Cortex of kidney (tissue), 1 donor: ENCODE data around the gene METTL1.

Source experiments
- DNase-seq: peaks from one replicate; lab custom pipeline; 2025; lab: John Stamatoyannopoulos, UW

METTL1 gene

GRCh38 chr12:57753756-57754337 lies 18.1 kb downstream of the METTL1 start:
- no peak for DNase-seq

- no peak for DNase-seq
These were observed 19.3 kb downstream of the METTL1 start for GRCh38 chr12:57752668-57753000.

GRCh38 chr12:57751788-57752667 lies 19.9 kb downstream of the METTL1 start, which contains the start of gene CDK4:
TSS of gene CDK4 (minus strand) at chr12:57752310. CDS start at chr12:57751717, 593 bp downstream.
- DNase-seq, result peak; percentile 91

GRCh38 chr12:57751432-57751787 lies 20.5 kb downstream of the METTL1 start:
- no peak for DNase-seq

- no peak for DNase-seq
These were observed 21.1 kb downstream of the METTL1 start for GRCh38 chr12:57750561-57751431.

- no peak for DNase-seq
These were observed 22.8 kb downstream of the METTL1 start for GRCh38 chr12:57749061-57749460.

GRCh38 chr12:57746025-57746424 lies 25.9 kb downstream of the METTL1 start:
- DNase-seq, result no peak

GRCh38 chr12:57745485-57745881 lies 26.4 kb downstream of the METTL1 start:
- DNase-seq, result no peak

GRCh38 chr12:57744777-57745484 lies 27.0 kb downstream of the METTL1 start, which contains the start of gene TSPAN31:
TSS of gene TSPAN31 (plus strand) at chr12:57745039. CDS start at chr12:57745155, 116 bp downstream.
- DNase-seq, result peak; percentile 57

GRCh38 chr12:57744194-57744776 lies 27.6 kb downstream of the METTL1 start:
- DNase-seq, result no peak

- DNase-seq, result no peak
These were observed 28.1 kb downstream of the METTL1 start for GRCh38 chr12:57743769-57744168.

- DNase-seq, result no peak
These were observed 29.8 kb downstream of the METTL1 start for GRCh38 chr12:57741844-57742738.

GRCh38 chr12:57741413-57741789 lies 30.5 kb downstream of the METTL1 start:
- no peak for DNase-seq

GRCh38 chr12:57740656-57741412 lies 31.1 kb downstream of the METTL1 start:
- no peak for DNase-seq

GRCh38 chr12:57739914-57740538 lies 31.9 kb downstream of the METTL1 start:
- no peak for DNase-seq

GRCh38 chr12:57739387-57739786 lies 32.5 kb downstream of the METTL1 start:
- DNase-seq, result no peak

GRCh38 chr12:57738661-57739237 lies 33.2 kb downstream of the METTL1 start, which contains the start of gene AGAP2:
TSS of gene AGAP2 (minus strand) at chr12:57738742. CDS start at chr12:57738246, 496 bp downstream.
- DNase-seq, result no peak
